ENCODE measurements around the gene PLA2G2F.

DNA sequence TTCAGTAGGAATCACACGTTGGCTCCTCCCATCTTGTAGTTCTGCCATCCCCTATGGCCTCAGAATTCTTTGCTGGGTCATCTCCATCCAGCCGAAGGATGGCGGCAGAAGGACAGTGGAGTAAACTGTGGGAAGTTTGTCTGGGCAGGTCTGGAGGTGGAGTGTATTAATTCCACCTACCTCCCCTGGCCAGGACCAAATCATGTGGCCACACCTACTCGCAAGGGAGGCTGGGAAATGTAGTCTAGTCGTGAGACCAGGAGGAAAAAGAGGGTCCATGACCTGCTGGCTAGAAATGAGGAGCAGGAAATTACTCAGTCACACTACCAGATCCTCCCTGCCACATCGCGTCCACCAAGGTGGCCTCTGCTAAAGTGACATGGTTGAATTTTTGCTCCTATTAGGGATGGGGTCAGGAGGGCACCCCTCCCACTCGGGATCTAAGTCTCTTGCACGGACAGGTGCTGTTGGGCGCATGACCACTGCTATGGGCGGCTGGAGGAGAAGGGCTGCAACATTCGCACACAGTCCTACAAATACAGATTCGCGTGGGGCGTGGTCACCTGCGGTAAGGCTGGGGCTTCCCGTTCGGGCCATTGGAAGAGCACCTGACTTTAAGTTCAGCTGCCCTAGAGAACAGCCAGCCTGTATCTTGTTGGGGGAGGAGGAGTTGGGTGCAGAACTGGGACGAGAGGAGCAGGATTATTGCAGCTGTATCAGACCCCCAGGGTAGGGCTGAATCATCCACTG lies 49.6 kb upstream of the PLA2G2F start:
- TF ChIP-seq CTCF (IDR thresholded peaks at IDR 0.05): no peak
- no peak for TF ChIP-seq POLR2AphosphoS5 (IDR thresholded peaks at IDR 0.05)
- TF ChIP-seq POLR2A (IDR thresholded peaks at IDR 0.05): no peak
- TF ChIP-seq EP300 (IDR thresholded peaks at IDR 0.05): no peak

Data from upper lobe of left lung (tissue), 4 donors.